Neural cell (in vitro differentiated cells): ENCODE results near the gene C1orf21.

ENCODE experiments used
- CTCF ChIP-seq: fragments of 450-650 bp; IDR thresholded peaks from 2 replicates; pipeline ENCODE4 v1.5.1; 2014; ENCODE audit warnings: antibody characterized with exemption, mild to moderate bottlenecking, moderate library complexity; ENCODE audit not compliant: poor library complexity, severe bottlenecking
- EP300 ChIP-seq: fragments of 450-650 bp; conservative IDR thresholded peaks from 2 replicates; pipeline ENCODE4 v1.6.1; 2014; ENCODE audit warnings: antibody characterized with exemption, mild to moderate bottlenecking, moderate library complexity; ENCODE audit not compliant: poor library complexity, severe bottlenecking
- EZH2 ChIP-seq: fragments of 200-600, 300-800 bp; shearing (Covaris generic), sonication (generic); IDR thresholded peaks from 2 replicates; pipeline ENCODE4 v1.6.1; 2014; ENCODE audit warnings: antibody characterized with exemption, low read length, borderline replicate concordance, mild to moderate bottlenecking; ENCODE audit not compliant: insufficient read depth, poor library complexity, severe bottlenecking
- MXI1 ChIP-seq: fragments of 450-650 bp; conservative IDR thresholded peaks from 2 replicates; pipeline ENCODE4 v1.6.1; 2014; ENCODE audit warnings: antibody characterized with exemption, mild to moderate bottlenecking; ENCODE audit not compliant: poor library complexity, severe bottlenecking
- POLR2AphosphoS5 ChIP-seq: IDR thresholded peaks from 2 replicates; pipeline ENCODE4 v1.6.1; 2012
- RAD21 ChIP-seq: fragments of 450-650 bp; conservative IDR thresholded peaks from 2 replicates; pipeline ENCODE4 v1.6.1; 2014; ENCODE audit warnings: antibody characterized with exemption, mild to moderate bottlenecking, moderate library complexity
- REST ChIP-seq: IDR thresholded peaks from 2 replicates; pipeline ENCODE4 v1.6.1; 2012; ENCODE audit warnings: borderline replicate concordance
- SMC3 ChIP-seq: fragments of 450-650 bp; conservative IDR thresholded peaks from 2 replicates; pipeline ENCODE4 v1.6.1; 2014; ENCODE audit warnings: antibody characterized with exemption, mild to moderate bottlenecking, moderate library complexity; ENCODE audit not compliant: poor library complexity

- TF ChIP-seq MXI1, result no peak
- no peak for TF ChIP-seq REST
- no peak for TF ChIP-seq EZH2
- no peak for TF ChIP-seq CTCF
- TF ChIP-seq EP300, result no peak
- TF ChIP-seq SMC3, result no peak
- TF ChIP-seq POLR2AphosphoS5, result no peak
- no peak for TF ChIP-seq RAD21
Measured at GRCh38 chr1:184590163-184590750, 203.4 kb downstream of the C1orf21 start.
